GM21737 (cell line): ENCODE results near the gene THSD4.

Experiments used
- ATAC-seq: cut with Tn5 transposase; IDR thresholded peaks from one replicate; pipeline ENCODE4 v1.9.1; 2021; ENCODE audit warnings: mild to moderate bottlenecking, moderate library complexity; ENCODE audit not compliant: unreplicated experiment

Gene THSD4

DNA sequence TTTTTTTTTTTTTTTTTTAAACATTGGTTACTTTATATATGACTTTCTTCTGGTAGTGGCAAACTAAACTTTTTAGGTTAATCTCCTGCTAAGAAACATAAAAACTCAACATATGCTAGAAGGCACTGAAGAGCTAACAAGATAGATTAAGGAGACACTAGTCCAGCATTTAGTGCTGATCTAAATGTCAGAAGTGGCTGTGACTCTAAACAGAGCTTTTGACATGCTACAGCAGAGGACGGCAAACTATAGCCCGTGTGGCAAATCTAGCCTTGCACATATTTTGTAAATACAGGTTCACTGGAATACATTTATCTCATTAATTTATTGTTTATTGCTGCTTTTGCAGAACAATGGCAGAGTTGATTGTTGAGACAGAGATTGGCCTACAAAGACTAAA lies 715.7 kb downstream of the THSD4 start:
- ATAC-seq = no peak
